Heart right ventricle (tissue), 16 donors: ENCODE results near the gene THAP7. TPM values are rescaled to one million over a fixed set of nuclear protein-coding genes. Genes with fewer than 3 reads are reported as not detected.

Source experiments
- ATAC-seq, 8 donors: fragments of 200-7000 bp; cut with Tn5 transposase; one replicate each; pipeline ENCODE4 v1.9.1; 2020; ENCODE audit warnings: mild to moderate bottlenecking in 8 of 8, moderate library complexity in 8 of 8, moderate number of reproducible peaks in 1 of 8
- DNase-seq, 2 donors: peaks; one replicate each; pipeline ENCODE4 v3.0.0-alpha.2; 2020
- H3K27ac ChIP-seq, 10 donors: fragments of 200-600 bp; sonication (generic) in 2 of 10; one replicate each; pipeline versions ENCODE4 v1.5.0 to v1.8.0; 2020 to 2022; ENCODE audit warnings: mild to moderate bottlenecking in 3 of 10
- H3K27me3 ChIP-seq, 7 donors: fragments of 200-600 bp; one replicate each; pipeline ENCODE4 v1.8.0; 2021 to 2022; ENCODE audit warnings: mild to moderate bottlenecking in 2 of 7
- H3K36me3 ChIP-seq, 9 donors: fragments of 200-600 bp; sonication (generic) in 1 of 9; one replicate each; pipeline versions ENCODE4 v1.5.0 to v1.8.0; 2020 to 2022; ENCODE audit warnings: mild to moderate bottlenecking in 2 of 9
- H3K4me1 ChIP-seq, 9 donors: fragments of 200-600 bp; sonication (generic) in 1 of 9; one replicate each; pipeline versions ENCODE4 v1.5.0 to v1.8.0; 2020 to 2022; ENCODE audit warnings: mild to moderate bottlenecking in 4 of 9
- H3K4me3 ChIP-seq, 10 donors: fragments of 200-600 bp; sonication (generic) in 2 of 10; one replicate each; pipeline versions ENCODE4 v1.5.0 to v1.8.0; 2020 to 2022; ENCODE audit warnings: mild to moderate bottlenecking in 7 of 10, moderate library complexity in 2 of 10
- H3K9me3 ChIP-seq, 11 donors: fragments of 200-600 bp in 10 of 11; sonication (generic) in 2 of 11; one replicate each; pipeline versions ENCODE4 v1.5.0 to v1.8.0; 2013 to 2022; ENCODE audit warnings: mild to moderate bottlenecking in 2 of 11, control low read depth in 1 of 11, moderate library complexity in 1 of 11
- WGBS, 2 donors: extraction: QIAGEN DNeasy Blood & Tissue Kit; methylation state at CpG; one replicate each; pipeline ENCODE4 v1.1.7; 2013; ENCODE audit warnings: inconsistent platforms in 1 of 2; 5-methylcytosine and 5-hydroxymethylcytosine counted together
- intact Hi-C, 10 donors: fragments of 100-400 bp; cut with DNase I; formaldehyde crosslinking; loops; one replicate each; pipeline versions ENCODE4 v1.11.1 to v1.14.2; 2022
- polyA plus RNA-seq, 2 donors: library from polyadenylated mRNA; stranded (reverse); fragments of 200-250 nt; gene quantifications; one replicate each; pipeline ENCODE4 v1.2.3, GENCODE V29; 2013
- total RNA-seq, 10 donors: library from RNA; stranded (reverse); fragmentation: NEBNext Ultra II Directional in 3 of 10; extraction: Animal tissue kit (Norgen Biotek cat#: 25700) in 3 of 10; gene quantifications; one replicate each; pipeline versions ENCODE4 v1.2.1 to v1.2.4, GENCODE V29; 2021 to 2023
- TF ChIP-seq, protein P1 (sequence below), 9 donors: fragments of 200-600 bp; sonication (generic) in 2 of 9; IDR thresholded peaks; one replicate each; pipeline versions ENCODE4 v1.5.0 to v1.8.0; 2021 to 2022; ENCODE audit warnings: antibody characterized with exemption in 9 of 9, mild to moderate bottlenecking in 5 of 9, moderate library complexity in 1 of 9
- donor health status: Arrhythmogenic right ventricular cardiomyopathy.
- donor health status: ischemic (EF 13 %, LVEDD 7.1; RV severe dilation, severe dysfunction).
- donor health status: healthy with polysubstance abuse.
- donor health status: DM: no; HTN: yes; CAD: no.
- donor health status: DM: no; HTN: no; CAD: no.
- donor health status: ischemic (EF 25% LVEDD 6.9; RV normal size, moderate dysfunction).
- donor health status: ischemic (EF 25% LVEDD 5.7; RV mildly dilated, moderate dysfunction).
- donor health status: healthy.
- donor health status: DM: yes; HTN: yes; CAD: no.
- donor health status: Ischemic cardiomyopathy.
- donor health status: ischemic (EF 35%, LVEDD 5.7; RV mildly dilated, moderate dysfunction).
- donor health status: nonischemic (EF 11% LVEDD 7.7; RV severe dilation, severe dysfunction).
- donor health status: DM: yes; HTN: yes; CAD: no.
- donor health status: PGD.
- donor health status: ischemic (EF 29% LVEDD 5.4; RV normal size, mild dysfunction).
- donor health status: nonischemic (EF 23%, LVEDD 6.1; RV moderate dilation, normal function).

THAP7 gene
- total and polyA plus RNA-seq, 12 donors, result 15.5 to 54.9 (median 18.1) TPM

- H3K27ac ChIP-seq, result no peak overlapping the region
- TF ChIP-seq, protein P1, sequence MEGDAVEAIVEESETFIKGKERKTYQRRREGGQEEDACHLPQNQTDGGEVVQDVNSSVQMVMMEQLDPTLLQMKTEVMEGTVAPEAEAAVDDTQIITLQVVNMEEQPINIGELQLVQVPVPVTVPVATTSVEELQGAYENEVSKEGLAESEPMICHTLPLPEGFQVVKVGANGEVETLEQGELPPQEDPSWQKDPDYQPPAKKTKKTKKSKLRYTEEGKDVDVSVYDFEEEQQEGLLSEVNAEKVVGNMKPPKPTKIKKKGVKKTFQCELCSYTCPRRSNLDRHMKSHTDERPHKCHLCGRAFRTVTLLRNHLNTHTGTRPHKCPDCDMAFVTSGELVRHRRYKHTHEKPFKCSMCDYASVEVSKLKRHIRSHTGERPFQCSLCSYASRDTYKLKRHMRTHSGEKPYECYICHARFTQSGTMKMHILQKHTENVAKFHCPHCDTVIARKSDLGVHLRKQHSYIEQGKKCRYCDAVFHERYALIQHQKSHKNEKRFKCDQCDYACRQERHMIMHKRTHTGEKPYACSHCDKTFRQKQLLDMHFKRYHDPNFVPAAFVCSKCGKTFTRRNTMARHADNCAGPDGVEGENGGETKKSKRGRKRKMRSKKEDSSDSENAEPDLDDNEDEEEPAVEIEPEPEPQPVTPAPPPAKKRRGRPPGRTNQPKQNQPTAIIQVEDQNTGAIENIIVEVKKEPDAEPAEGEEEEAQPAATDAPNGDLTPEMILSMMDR (IDR thresholded peaks at IDR 0.05), result no peak
- no peaks in the 10 kb centered on the region for H3K36me3 ChIP-seq
- 0 to 2% methylated on average over 21 to 28 of the region's 28 CpGs for WGBS, 2 donors
- DNase-seq, result no peak
- H3K4me1 ChIP-seq, result peaks cover 3 to 30% (median 10%) of the 10 kb centered on the region in 9 donors
- no peak for ATAC-seq
- H3K27me3 ChIP-seq, result peaks cover 0 to 36% (median 16%) of the 10 kb centered on the region in 7 donors
- peak overlapping the region in 8 of 10 donors; percentile 25 to 47 (median 39) for H3K4me3 ChIP-seq
- intact Hi-C loops, result loop anchor here in 2 of 10 donors (5.0 to 10.0 kb wide), 3 partner anchors 50 to 90 kb away; partner anchors contain the start of gene CRKL (in 1 of the 2)
- H3K9me3 ChIP-seq, result no peaks in the 10 kb centered on the region
These were observed 37.2 kb downstream of the THAP7 start for GRCh38 chr22:20964799-20965103.

GRCh38 chr22:20964090-20964798 lies 37.7 kb downstream of the THAP7 start:
- Histone ChIP-seq H3K27ac (no peak overlapping the region), H3K27me3 (peaks cover 0 to 36% (median 16%) of the 10 kb centered on the region in 7 donors), H3K4me1 (peaks cover 3 to 30% (median 10%) of the 10 kb centered on the region in 9 donors), H3K9me3 (no peaks in the 10 kb centered on the region), H3K4me3 (peak overlapping the region in 8 of 10 donors; percentile 25 to 47 (median 39)), H3K36me3 (no peaks in the 10 kb centered on the region)
- TF ChIP-seq, protein P1 (IDR thresholded peaks at IDR 0.05), result no peak
- WGBS, 2 donors, result 64 to 69% methylated on average over 6 of the region's 6 CpGs
- intact Hi-C loops, result loop anchor here in 2 of 10 donors (5.0 to 10.0 kb wide), 3 partner anchors 49 to 91 kb away; partner anchors contain the start of gene CRKL (in 1 of the 2)
- ATAC-seq, result no peak
- DNase-seq, result no peak

- intact Hi-C loops, result loop anchor here in 2 of 10 donors (5.0 to 10.0 kb wide), 3 partner anchors 49 to 91 kb away; partner anchors contain the start of gene CRKL (in 1 of the 2)
- WGBS, 2 donors, result 83 to 86% methylated on average over 7 of the region's 7 CpGs
- TF ChIP-seq, protein P1 (IDR thresholded peaks at IDR 0.05), result no peak
These were observed 38.5 kb downstream of the THAP7 start for GRCh38 chr22:20963201-20964052.

DNA sequence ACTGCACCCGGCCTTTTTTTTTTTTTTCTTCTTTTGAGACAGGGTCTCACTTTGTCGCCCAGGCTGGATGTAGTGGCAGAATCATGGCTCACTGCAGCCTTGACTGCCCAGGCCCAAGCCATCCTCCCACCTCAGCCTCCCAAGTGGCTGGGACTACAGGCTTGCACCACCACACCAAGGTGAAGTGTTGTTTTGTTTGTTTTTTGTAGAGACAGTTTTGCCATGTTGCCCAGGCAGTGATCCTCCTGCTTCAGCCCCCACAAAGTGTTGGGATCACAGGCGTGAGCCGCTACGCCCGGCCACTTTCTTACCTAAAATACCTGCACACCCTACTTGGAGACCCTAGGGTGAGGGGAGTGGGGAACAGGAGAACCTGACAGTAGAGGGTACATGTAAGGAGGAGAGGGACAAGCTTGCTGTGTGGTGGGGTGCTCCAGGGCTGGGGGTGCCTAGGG lies 39.4 kb downstream of the THAP7 start:
- H3K4me3 ChIP-seq, result no peak overlapping the region
- H3K4me1 ChIP-seq, result peaks cover 7 to 26% (median 12%) of the 10 kb centered on the region in 9 donors
- H3K9me3 ChIP-seq, result no peaks in the 10 kb centered on the region
- 96 to 99% methylated on average over 6 of the region's 6 CpGs for WGBS, 2 donors
- TF ChIP-seq, protein P1 (IDR thresholded peaks at IDR 0.05), result no peak
- DNase-seq (no peak), ATAC-seq (no peak)
- H3K27ac ChIP-seq, result no peak overlapping the region
- peaks cover 0 to 36% (median 16%) of the 10 kb centered on the region in 7 donors for H3K27me3 ChIP-seq
- intact Hi-C loops, result loop anchor here in 2 of 10 donors (5.0 to 10.0 kb wide), 3 partner anchors 48 to 92 kb away; partner anchors contain the start of gene CRKL (in 1 of the 2)
- H3K36me3 ChIP-seq, result no peaks in the 10 kb centered on the region

More at GRCh38 chr22:20963201-20964052, 38.5 kb downstream of the THAP7 start:
- H3K4me3 ChIP-seq, result no peak overlapping the region
- ATAC-seq (no peak), DNase-seq (no peak)
- peaks cover 0 to 36% (median 16%) of the 10 kb centered on the region in 7 donors for H3K27me3 ChIP-seq
- no peaks in the 10 kb centered on the region for H3K36me3 ChIP-seq
- H3K4me1 ChIP-seq, result peaks cover 4 to 24% (median 10%) of the 10 kb centered on the region in 9 donors
- H3K27ac ChIP-seq, result no peak overlapping the region
- H3K9me3 ChIP-seq, result no peaks in the 10 kb centered on the region
